Activated CD8-positive, alpha-beta T cell treated with anti-CD3 and anti-CD28 coated beads for 36 hours (primary cell): ENCODE data around the gene GLRX3. TPM values are rescaled to one million over a fixed set of nuclear protein-coding genes. Genes with fewer than 3 reads are reported as not detected.
"Not testable (repeated sequence)": the region's sequence is repeated elsewhere in the genome, so short reads cannot be mapped to it uniquely, and the experiment has no call there.

Experiments
- ATAC-seq: fragments of 200-7000 bp; cut with Tn5 transposase; one replicate; pipeline ENCODE4 v1.10.0; 2021; ENCODE audit warnings: mild to moderate bottlenecking, moderate library complexity
- CTCF ChIA-PET: fragments of 350-600 bp; sonication (Branson Sonifier 250); formaldehyde crosslinking; loops from one replicate; lab custom pipeline; 2021; ENCODE audit warnings: antibody characterized with exemption; lab: Charles Lee
- POLR2A ChIA-PET: fragments of 350-600 bp; sonication (Branson Sonifier 250); formaldehyde crosslinking; loops from one replicate; lab custom pipeline; 2021; ENCODE audit warnings: antibody characterized with exemption; lab: Charles Lee
- DNase-seq: peaks from one replicate; pipeline ENCODE4 v3.0.0-alpha.2; 2020
- H3K27ac Mint-ChIP-seq: one replicate; pipeline ENCODE4 v1.8.0; 2021; ENCODE audit warnings: mild to moderate bottlenecking, mixed read lengths
- H3K27me3 Mint-ChIP-seq: one replicate; pipeline ENCODE4 v1.8.0; 2021; ENCODE audit warnings: mixed read lengths
- H3K36me3 Mint-ChIP-seq: one replicate; pipeline ENCODE4 v1.8.0; 2021; ENCODE audit warnings: low read depth, mixed read lengths
- H3K4me1 Mint-ChIP-seq: one replicate; pipeline ENCODE4 v1.8.0; 2021; ENCODE audit warnings: low read depth, mixed read lengths
- H3K4me3 Mint-ChIP-seq: one replicate; pipeline ENCODE4 v1.8.0; 2021; ENCODE audit warnings: mild to moderate bottlenecking, moderate library complexity, mixed read lengths
- H3K9me3 Mint-ChIP-seq: one replicate; pipeline ENCODE4 v1.8.0; 2021; ENCODE audit warnings: mixed read lengths
- CTCF ChIP-seq: fragments of 200-600 bp; IDR thresholded peaks from one replicate; pipeline ENCODE4 v1.8.0; 2022; ENCODE audit warnings: antibody characterized with exemption, mild to moderate bottlenecking
- intact Hi-C: fragments of 100-400 bp; cut with micrococcal nuclease; formaldehyde crosslinking; loops from one replicate; pipeline ENCODE4 v1.10.0; 2022
- total RNA-seq, 2 experiments: library from RNA; stranded (reverse); gene quantifications; one replicate each; pipeline ENCODE4 v1.2.3, GENCODE V29; 2021

GLRX3 gene
- total RNA-seq, result 100 to 1,000 TPM; 109 to 121 TPM

GRCh38 chr10:130136226-130137089 is at the start of gene GLRX3:
TSS of gene GLRX3 (plus strand) at chr10:130136391. CDS start at chr10:130136421, 30 bp downstream.
- H3K4me3 Mint-ChIP-seq, result peak within 1 kb of the TSS; percentile 88
- H3K9me3 Mint-ChIP-seq, result no peaks in the 10 kb centered on the region
- TF ChIP-seq CTCF, result no peak
- DNase-seq, result peak; percentile 93
- intact Hi-C loops, result loop anchor here (1.0 kb wide), 1 partner anchor 25 kb away; no protein-coding TSS in a partner anchor
- peaks cover 40% of the 10 kb centered on the region for H3K4me1 Mint-ChIP-seq
- H3K36me3 Mint-ChIP-seq, result peaks cover 13% of the 10 kb centered on the region
- peak; percentile 89 for ATAC-seq
- H3K27ac Mint-ChIP-seq, result peak within 1 kb of the TSS; percentile 84
- H3K27me3 Mint-ChIP-seq, result peaks cover 9% of the 10 kb centered on the region
- POLR2A ChIA-PET, result interaction anchor here (0.7 to 6.0 kb wide), 6 partner anchors 9 to 36 kb away, joined by 3 to 54 read pairs (median 4); partner anchors contain the start of gene C10orf143
- CTCF ChIA-PET, result interaction anchor here (1.0 to 4.5 kb wide), 3 partner anchors 9 to 43 kb away, joined by 3 to 32 read pairs (median 11); partner anchors contain the start of gene C10orf143

GRCh38 chr10:130090565-130090964 is 45.6 kb upstream of the GLRX3 start:
- ATAC-seq, intact Hi-C loops, POLR2A ChIA-PET, H3K27ac Mint-ChIP-seq, H3K27me3 Mint-ChIP-seq, H3K4me3 Mint-ChIP-seq: not testable (repeated sequence)
- H3K36me3 Mint-ChIP-seq, result peaks cover 62% of the 10 kb centered on the region
- peaks cover 16% of the 10 kb centered on the region for H3K4me1 Mint-ChIP-seq
- DNase-seq, result peak; percentile 10
- H3K9me3 Mint-ChIP-seq, result peaks cover 19% of the 10 kb centered on the region
- CTCF ChIA-PET, result interaction anchor here (1.4 kb wide), 1 partner anchor 99 kb away, joined by 3 read pairs; no protein-coding TSS in a partner anchor

- H3K27me3 Mint-ChIP-seq, result no peaks in the 10 kb centered on the region
- ChIA-PET CTCF (interaction anchor here (1.1 kb wide), 1 partner anchor 10 kb away, joined by 5 read pairs; no protein-coding TSS in a partner anchor), POLR2A (interaction anchor here (0.8 to 0.9 kb wide), 2 partner anchors 10 to 862 kb away, joined by 3 read pairs; no protein-coding TSS in a partner anchor)
- ATAC-seq (no peak), DNase-seq (no peak)
- H3K9me3 Mint-ChIP-seq, result no peaks in the 10 kb centered on the region
- H3K4me1 Mint-ChIP-seq, result no peaks in the 10 kb centered on the region
- no peak for TF ChIP-seq CTCF
- intact Hi-C loops, result no loop called here
- H3K4me3 Mint-ChIP-seq, result no peak overlapping the region
- H3K36me3 Mint-ChIP-seq, result peaks cover 31% of the 10 kb centered on the region
- no peak overlapping the region for H3K27ac Mint-ChIP-seq
These were observed 36.8 kb upstream of the GLRX3 start for GRCh38 chr10:130099344-130099743.

GRCh38 chr10:130105724-130106123 is 30.5 kb upstream of the GLRX3 start:
- no peak for ATAC-seq
- TF ChIP-seq CTCF, result no peak
- Mint-ChIP-seq H3K4me3 (no peak overlapping the region), H3K27me3 (no peaks in the 10 kb centered on the region), H3K4me1 (peaks cover 32% of the 10 kb centered on the region), H3K36me3 (peaks cover 28% of the 10 kb centered on the region), H3K9me3 (no peaks in the 10 kb centered on the region), H3K27ac (no peak overlapping the region)
- CTCF ChIA-PET, result interaction anchor here (2.5 kb wide), 1 partner anchor 22 kb away, joined by 6 read pairs; no protein-coding TSS in a partner anchor
- DNase-seq, result no peak
- intact Hi-C loops, result no loop called here
- POLR2A ChIA-PET, result no interaction called here

GRCh38 chr10:130108146-130108545 is 28.0 kb upstream of the GLRX3 start:
- intact Hi-C loops, H3K9me3 Mint-ChIP-seq, ATAC-seq, H3K27me3 Mint-ChIP-seq: not testable (repeated sequence)
- POLR2A ChIA-PET, result interaction anchor here (0.8 kb wide), 1 partner anchor 28 kb away, joined by 4 read pairs; the partner anchor contains the start of gene GLRX3
- Mint-ChIP-seq H3K27ac (peak overlapping the region; percentile 90), H3K4me1 (peaks cover 41% of the 10 kb centered on the region), H3K4me3 (peak overlapping the region; percentile 51), H3K36me3 (peaks cover 32% of the 10 kb centered on the region)
- peak; percentile 20 for DNase-seq
- CTCF ChIA-PET, result interaction anchor here (2.1 kb wide), 1 partner anchor 19 kb away, joined by 8 read pairs; no protein-coding TSS in a partner anchor
